NCI-H2171 treated with DMSO at 0.1 percent for 48 hours (cell line): ENCODE results near the gene ERAS.

Source experiments
- DNase-seq: peaks from one replicate; lab custom pipeline; 2025; lab: John Stamatoyannopoulos, UW

The ERAS gene

GRCh38 chrX:48826135-48826875 lies at the start of gene ERAS:
Gene ERAS, plus strand, starts transcription at chrX:48826513. Its CDS starts 2,611 bp downstream, at chrX:48829124.
- DNase-seq: no peak

- no peak for DNase-seq
Observed at GRCh38 chrX:48776818-48777439, 49.4 kb upstream of the ERAS start.

GRCh38 chrX:48779399-48779798 lies 46.9 kb upstream of the ERAS start:
- DNase-seq: no peak

- DNase-seq: no peak
Observed at GRCh38 chrX:48781705-48782104, 44.6 kb upstream of the ERAS start.

- DNase-seq: no peak
Observed at GRCh38 chrX:48782216-48782615, 44.1 kb upstream of the ERAS start.

- no peak for DNase-seq
Observed at GRCh38 chrX:48782795-48783194, 43.5 kb upstream of the ERAS start.

DNA sequence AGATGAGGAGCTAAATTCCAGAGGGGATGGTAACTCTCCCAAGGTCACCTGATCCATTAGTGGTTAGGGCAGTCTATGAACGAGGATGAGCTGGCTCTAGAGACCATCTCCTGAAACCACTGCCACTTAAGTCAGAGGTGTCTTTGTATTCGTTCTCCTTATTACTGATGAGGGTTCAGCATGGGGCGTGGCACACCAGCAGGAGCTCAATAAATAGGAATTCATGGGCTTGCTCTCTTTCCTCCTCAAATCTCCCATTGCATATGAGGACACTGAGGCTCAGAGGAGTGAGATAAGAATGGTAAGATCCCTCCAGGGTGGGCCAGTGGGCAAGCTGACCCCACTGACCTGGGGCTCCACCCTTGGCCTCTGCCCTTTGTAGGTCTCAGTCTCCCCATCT lies 41.6 kb upstream of the ERAS start:
- DNase-seq: no peak

- DNase-seq: no peak
Observed at GRCh38 chrX:48785186-48785539, 41.1 kb upstream of the ERAS start.

DNA sequence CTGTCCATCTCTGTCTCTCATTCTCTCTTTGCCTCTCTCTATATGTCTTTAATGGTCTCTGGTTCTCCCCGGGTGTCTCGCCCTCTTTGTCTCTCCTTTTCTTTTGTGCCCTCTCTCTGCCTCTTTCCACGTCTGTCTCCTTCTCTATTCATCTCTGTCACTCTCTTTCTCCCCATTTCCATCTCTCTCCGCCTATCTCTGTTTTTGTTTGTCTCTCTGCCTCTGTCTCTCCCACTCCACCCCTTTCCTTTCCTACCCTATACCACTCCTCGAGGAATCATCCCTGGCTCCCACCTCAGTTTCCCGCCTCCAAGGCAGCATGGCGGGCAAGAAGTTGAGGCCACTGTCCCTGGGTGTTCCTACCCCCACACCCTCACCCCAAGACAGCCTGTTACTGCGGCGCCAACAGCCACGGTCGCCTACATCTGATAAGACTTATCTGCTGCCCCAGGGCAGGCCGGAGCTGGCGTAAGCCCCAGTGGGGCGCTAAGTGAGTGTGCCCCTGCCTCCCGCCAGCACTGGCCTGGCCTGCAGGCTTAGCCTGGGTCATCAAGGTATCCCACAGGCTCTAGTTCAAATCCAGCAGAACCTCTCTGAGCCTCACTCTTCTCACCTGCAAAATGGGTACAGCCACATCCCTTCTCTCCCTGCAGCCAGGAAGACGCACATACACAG lies 40.6 kb upstream of the ERAS start:
- no peak for DNase-seq

- DNase-seq: no peak
Observed at GRCh38 chrX:48786341-48786800, 39.9 kb upstream of the ERAS start, which contains the start of gene GATA1. Gene GATA1, plus strand, starts transcription at chrX:48786590. Its CDS starts 4,520 bp downstream, at chrX:48791110.

GRCh38 chrX:48786825-48787504 lies 39.3 kb upstream of the ERAS start:
- DNase-seq: no peak

- DNase-seq: no peak
Observed at GRCh38 chrX:48787505-48788443, 38.5 kb upstream of the ERAS start.

- no peak for DNase-seq
Observed at GRCh38 chrX:48789366-48790220, 36.7 kb upstream of the ERAS start.

- no peak for DNase-seq
Observed at GRCh38 chrX:48790477-48790876, 35.8 kb upstream of the ERAS start.

DNA sequence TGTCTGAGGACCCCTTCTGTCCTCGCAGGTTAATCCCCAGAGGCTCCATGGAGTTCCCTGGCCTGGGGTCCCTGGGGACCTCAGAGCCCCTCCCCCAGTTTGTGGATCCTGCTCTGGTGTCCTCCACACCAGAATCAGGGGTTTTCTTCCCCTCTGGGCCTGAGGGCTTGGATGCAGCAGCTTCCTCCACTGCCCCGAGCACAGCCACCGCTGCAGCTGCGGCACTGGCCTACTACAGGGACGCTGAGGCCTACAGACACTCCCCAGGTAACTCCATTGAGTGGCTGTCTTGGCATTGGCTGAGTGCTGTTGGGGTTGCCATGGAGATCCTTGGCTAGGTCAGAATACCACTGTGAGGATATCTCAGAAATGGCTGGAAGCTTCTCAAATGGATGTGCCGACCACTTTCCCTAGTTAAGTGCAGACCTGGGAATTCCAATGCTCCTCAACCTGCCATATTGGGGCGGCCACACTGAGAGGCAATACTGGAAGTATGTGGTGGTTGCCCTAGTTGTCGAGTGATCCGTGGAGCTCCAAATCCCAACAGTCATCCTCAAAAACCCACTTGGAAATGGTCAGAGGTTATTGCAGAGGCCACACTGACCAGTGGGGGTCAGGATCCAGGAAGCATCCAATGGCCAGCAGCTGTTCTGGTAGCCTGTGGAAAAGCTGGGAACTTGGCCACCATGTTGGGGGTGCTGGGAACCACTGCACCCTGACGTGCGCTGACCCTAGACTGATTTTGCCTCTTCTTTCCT lies 35.1 kb upstream of the ERAS start:
- no peak for DNase-seq

- no peak for DNase-seq
Observed at GRCh38 chrX:48792219-48792618, 34.1 kb upstream of the ERAS start.

DNA sequence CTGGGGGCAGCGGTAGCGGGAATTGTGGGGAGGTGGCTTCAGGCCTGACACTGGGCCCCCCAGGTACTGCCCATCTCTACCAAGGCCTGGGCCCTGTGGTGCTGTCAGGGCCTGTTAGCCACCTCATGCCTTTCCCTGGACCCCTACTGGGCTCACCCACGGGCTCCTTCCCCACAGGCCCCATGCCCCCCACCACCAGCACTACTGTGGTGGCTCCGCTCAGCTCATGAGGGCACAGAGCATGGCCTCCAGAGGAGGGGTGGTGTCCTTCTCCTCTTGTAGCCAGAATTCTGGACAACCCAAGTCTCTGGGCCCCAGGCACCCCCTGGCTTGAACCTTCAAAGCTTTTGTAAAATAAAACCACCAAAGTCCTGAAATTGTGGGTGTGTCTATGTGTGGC lies 32.4 kb upstream of the ERAS start:
- no peak for DNase-seq

- no peak for DNase-seq
Observed at GRCh38 chrX:48794340-48794910, 31.9 kb upstream of the ERAS start.

DNA sequence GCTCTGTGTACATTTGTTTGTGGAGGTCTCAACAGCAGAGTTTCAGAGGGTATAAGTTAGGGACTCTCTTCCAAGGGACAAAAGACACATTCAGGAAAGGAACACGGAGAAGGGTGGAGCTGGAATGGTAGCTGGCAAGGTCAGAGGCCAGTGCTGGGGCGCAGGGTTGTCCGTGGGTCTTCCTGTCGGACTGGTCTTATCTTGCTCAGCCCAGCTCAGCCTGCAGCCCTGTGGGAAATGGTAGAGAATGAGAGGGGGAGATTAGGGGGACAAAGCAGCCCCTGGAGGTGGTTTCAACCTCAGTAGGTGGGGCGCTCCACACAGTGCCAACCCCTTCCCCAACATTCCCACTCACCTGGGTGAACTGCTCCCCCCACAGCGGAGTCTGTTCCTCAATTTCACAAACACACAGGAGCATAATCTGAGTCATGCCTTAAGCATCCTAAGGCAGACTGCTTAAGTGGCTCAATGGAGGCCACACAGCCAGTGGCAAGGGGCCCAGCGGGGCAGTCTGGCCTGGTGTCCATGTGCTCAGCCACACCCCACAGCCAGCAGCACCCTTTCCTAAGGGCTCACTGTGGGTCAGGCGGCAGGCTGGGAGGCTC lies 31.3 kb upstream of the ERAS start:
- DNase-seq: no peak
